ENCODE results near the gene POF1B. TPM values are rescaled to one million over a fixed set of nuclear protein-coding genes. Genes with fewer than 3 reads are reported as not detected.
A peak's percentile ranks its signal among the peaks of the same experiment; 100 is the strongest.
"Not testable (repeated sequence)": the region's sequence is repeated elsewhere in the genome, so short reads cannot be mapped to it uniquely, and the experiment has no call there.

Gene POF1B
- total RNA-seq, result 0.18 TPM

DNA sequence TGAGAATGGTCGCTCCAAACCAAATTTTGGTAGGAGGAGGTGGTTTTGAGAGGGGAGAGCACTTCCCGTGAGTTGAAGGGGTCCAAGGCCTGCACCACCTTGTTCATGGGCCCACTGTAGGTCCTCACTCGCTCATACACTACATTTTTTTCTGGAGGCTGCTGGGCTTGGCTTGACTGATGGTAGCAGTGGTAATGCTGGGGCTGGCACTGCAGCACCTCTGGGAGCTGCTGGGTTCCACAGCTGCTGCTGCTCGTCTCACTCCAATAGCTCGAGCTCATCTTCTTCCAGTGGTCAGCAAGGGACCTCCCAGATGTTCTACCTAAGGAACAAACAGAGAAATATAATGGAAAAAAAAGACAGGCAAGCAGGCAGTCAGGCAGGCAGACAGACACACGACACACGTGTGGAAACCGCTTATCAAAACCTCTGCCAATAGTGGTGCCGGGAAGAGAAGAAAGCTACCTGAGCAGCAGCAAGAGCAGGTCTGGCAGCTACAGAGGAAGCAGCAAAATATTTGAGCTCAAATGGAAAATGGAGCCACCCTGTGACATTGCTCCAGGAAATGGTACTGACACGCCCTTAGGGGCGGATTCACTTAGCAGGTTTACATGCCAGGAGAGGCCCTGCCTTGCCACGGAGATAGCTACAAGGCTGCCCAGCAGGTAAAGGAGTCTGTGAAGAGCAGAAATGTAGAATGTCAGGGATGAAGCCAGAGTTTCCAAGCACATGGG lies at the start of gene POF1B:
TSS of gene POF1B (minus strand) at position 492 of the 734 bp plus-strand sequence. CDS start at position 281, 211 bp downstream.
- intact Hi-C loops (cut with DNase I), result no loop called here
- no peak for DNase-seq (ENCODE audit: low spot score)
- no peak for ATAC-seq

- ATAC-seq (no peak), DNase-seq (ENCODE audit: low spot score) (no peak)
- intact Hi-C loops (cut with DNase I), result no loop called here
Observed at GRCh38 chrX:85429066-85429465, 49.6 kb upstream of the POF1B start.

GRCh38 chrX:85419293-85419692 lies 39.8 kb upstream of the POF1B start:
- DNase-seq (ENCODE audit: low spot score), result no peak
- no peak for ATAC-seq
- intact Hi-C loops (cut with DNase I), result no loop called here

DNA sequence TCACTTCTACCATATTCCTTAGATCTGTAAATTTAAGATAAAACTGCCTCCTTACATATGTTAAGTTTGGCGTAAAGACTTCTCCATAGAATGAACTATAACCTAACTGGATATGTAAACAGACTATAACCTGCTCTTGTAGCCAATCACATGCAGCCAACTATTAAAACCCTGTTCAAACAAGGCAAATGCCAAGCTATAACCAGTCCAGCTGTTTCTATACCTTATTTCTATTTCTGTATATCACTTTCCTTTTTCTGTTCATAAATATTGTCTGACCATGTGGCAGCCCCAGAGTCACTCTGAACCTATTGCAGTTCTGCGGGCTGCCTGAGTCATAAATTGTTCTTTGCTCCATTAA lies 12.4 kb upstream of the POF1B start:
- no peak for DNase-seq (ENCODE audit: low spot score)
- no peak for ATAC-seq
- intact Hi-C loops (cut with DNase I), result no loop called here

GRCh38 chrX:85391185-85391877 lies 11.9 kb upstream of the POF1B start:
- ATAC-seq (no peak), DNase-seq (ENCODE audit: low spot score) (no peak)
- intact Hi-C loops (cut with DNase I), result no loop called here

GRCh38 chrX:85381602-85382001 lies 2.1 kb upstream of the POF1B start:
- DNase-seq (ENCODE audit: low spot score) (no peak), ATAC-seq (no peak)
- intact Hi-C loops (cut with DNase I), result no loop called here

DNA sequence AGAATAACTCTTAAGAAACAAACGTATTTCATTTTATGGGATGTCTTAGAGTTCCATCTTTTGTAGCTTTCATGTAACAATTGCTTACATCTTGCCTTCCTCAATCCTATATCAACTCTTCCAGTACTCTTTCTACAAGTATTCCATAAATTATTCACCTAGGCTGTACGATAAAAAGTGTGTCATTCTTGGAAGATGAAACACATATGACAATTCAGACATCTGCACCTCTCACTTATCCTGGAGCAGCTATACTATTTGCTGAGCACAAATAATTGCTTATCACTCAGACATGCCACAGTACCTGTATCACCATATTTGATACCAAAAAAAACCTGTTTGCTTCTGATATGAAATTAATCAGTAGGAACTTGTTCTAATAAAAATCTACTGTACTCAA lies 1.0 kb downstream of the POF1B start:
- no peak for DNase-seq (ENCODE audit: low spot score)
- intact Hi-C loops (cut with DNase I), result no loop called here

DNA sequence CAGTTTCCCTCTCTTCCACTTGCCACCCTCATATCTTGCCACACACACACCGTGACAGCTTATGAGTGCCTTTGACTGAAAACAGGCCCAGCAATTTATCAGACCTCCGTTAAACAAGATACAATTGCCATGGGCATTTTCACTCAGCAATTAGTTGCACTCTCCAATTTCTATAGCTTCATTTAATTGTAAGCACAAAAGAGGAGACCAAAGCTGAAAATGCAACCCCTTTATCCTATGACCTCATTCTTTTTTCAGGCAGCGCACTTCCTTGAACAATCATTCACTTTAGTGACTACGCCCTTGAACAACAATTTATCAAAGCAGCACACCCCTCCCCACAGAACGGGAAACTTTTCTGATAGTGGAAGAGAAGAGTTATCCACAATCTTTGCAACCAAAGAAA lies 4.1 kb downstream of the POF1B start:
- ATAC-seq (no peak), DNase-seq (ENCODE audit: low spot score) (no peak)
- intact Hi-C loops (cut with DNase I), result no loop called here

More for the DNA sequence above, 1.0 kb downstream of the POF1B start:
- ATAC-seq, result no peak

DNA sequence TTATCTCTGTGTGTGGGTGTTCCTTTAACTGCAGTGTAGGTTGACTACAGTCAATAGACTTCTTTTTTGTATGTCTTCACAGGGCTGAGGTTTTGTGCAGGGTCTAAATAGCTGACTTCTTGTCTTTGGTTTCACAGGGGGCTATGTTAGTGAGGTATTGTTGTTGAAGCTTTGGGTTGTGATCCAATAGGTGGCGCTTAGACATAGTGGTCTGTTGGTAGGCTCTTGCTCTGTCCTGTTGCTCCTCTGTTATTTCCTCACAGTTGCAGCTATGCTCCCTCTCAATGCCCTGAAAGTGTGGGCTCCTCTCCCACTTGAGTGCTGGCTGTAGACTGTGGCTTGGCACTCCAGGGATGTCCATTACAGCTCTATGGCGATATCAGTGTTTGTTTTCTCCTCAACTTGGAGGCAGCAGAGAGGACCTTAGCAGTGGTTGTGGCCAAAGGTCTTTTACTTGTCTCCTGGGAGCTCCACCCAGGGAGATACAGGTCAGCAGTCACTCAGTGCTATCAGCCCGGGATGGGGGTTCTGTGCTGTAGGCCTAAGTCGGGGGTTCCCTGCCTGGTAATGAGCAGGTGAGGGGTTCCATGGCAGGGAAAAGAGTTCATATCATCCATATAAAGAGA lies 14.0 kb downstream of the POF1B start:
- no peak for ATAC-seq
- intact Hi-C loops (cut with DNase I), result no loop called here
- DNase-seq (ENCODE audit: low spot score), result no peak

- ATAC-seq, result no peak
Observed at GRCh38 chrX:85359051-85359450, 20.4 kb downstream of the POF1B start.

GRCh38 chrX:85345523-85345922 lies 33.9 kb downstream of the POF1B start:
- DNase-seq (ENCODE audit: low spot score) (no peak), ATAC-seq (no peak)
- intact Hi-C loops (cut with DNase I), result no loop called here

More at GRCh38 chrX:85359051-85359450, 20.4 kb downstream of the POF1B start:
- no peak for DNase-seq (ENCODE audit: low spot score)
- intact Hi-C loops (cut with DNase I), result no loop called here

GRCh38 chrX:85327060-85327333 lies 52.5 kb downstream of the POF1B start:
- intact Hi-C loops (cut with DNase I), result no loop called here
- no peak for ATAC-seq
- no peak for DNase-seq (ENCODE audit: low spot score)

DNA sequence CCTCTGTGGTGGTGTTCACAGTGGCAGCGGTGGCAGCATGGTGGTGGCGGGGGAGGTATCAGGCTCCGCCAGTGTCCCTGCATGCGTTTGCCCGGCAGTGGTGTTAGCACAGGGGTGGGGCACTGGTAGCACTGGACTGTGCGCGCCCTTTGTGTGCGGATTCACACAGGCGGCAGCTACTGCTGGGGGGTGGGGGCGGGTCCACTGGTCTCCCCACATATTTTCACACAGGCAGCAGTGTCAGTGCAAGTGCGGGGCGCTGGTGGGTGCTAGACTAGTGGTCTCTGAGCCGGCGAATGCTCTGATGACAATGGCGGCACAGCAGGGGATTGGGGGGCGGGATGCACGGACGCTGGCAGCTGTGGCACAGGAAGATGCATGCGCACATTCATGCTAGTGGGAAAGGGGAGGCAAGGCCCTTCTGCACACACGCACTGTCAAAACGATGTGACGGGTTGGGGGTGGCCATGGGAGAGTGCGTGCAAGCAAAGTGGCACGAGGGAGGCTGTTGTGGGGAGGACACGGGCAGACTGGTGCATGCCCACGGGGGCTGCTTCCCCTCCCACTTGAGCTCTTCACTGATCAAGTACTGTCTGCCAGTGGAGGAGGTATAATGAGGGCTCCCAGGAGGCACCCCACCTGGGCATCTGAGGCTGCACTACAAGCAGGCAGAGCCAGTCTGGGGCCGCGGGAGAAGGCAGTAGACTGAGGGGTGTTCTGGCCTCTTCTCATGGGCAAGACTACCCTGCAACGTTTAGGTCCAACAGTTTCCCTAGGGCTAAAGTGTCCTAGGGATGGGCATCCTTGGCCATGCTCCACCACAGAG lies 53.0 kb downstream of the POF1B start:
- ATAC-seq (no peak), DNase-seq (ENCODE audit: low spot score) (peak; percentile 27)
- intact Hi-C loops (cut with DNase I), result no loop called here

DNA sequence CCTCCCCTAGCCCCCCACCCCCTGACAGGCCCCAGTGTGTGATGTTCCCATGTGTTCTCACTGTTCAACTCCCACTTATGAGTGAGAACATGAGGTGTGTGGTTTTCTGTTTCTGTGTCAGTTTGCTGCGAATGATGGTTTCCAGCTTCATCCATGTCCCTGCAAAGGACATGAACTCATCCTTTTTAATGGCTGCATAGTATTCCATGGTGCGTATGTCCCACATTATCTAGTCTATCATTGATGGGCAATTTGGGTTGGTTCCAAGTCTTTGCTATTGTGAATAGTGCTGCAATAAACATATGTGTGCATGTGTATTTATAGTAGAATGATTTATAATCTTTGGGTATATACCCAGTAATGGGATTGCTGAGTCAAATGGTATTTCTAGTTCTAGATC lies 68.1 kb downstream of the POF1B start:
- DNase-seq (ENCODE audit: low spot score); intact Hi-C loops (cut with DNase I); ATAC-seq: not testable (repeated sequence)

DNA sequence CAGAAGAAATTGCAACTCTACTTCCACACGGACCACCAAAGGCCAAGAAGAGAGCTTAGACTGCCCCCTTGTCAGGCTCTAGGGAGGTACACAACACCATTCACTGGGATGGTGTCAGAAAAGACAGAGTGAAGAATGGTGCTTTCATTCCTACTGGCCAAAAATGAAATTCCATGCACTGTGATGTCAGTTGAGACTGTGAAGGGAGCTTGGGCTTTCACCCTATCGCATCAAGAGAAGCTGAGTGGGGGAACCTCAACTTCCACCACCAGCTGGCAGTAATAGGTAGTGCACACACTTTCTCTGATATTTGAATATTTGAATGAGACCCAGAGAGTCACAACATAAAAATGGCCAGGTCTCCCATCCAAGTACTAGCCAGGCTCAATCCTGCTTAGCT lies 69.7 kb downstream of the POF1B start:
- intact Hi-C loops (cut with DNase I), result no loop called here
- DNase-seq (ENCODE audit: low spot score), result no peak
- ATAC-seq, result no peak

DNA sequence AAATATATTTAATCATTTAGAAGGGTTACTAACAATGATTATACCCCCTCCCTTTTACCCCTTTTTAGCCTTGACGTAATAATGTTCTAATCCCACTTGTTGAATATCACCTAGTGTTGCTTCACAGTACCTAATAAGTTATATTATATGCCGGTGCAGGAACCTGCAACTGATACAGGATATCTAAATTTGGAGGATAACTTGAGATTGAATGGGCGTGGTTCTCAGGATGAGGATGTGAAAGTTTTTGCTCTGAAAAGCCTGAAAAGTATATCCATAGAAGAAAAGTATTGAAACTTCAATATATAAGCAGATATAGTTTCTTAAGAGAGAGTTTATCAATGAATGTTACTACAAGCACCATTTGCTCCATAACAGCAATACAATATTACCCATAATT lies 75.9 kb downstream of the POF1B start:
- no peak for DNase-seq (ENCODE audit: low spot score)
- no peak for ATAC-seq
- intact Hi-C loops (cut with DNase I), result no loop called here

DNA sequence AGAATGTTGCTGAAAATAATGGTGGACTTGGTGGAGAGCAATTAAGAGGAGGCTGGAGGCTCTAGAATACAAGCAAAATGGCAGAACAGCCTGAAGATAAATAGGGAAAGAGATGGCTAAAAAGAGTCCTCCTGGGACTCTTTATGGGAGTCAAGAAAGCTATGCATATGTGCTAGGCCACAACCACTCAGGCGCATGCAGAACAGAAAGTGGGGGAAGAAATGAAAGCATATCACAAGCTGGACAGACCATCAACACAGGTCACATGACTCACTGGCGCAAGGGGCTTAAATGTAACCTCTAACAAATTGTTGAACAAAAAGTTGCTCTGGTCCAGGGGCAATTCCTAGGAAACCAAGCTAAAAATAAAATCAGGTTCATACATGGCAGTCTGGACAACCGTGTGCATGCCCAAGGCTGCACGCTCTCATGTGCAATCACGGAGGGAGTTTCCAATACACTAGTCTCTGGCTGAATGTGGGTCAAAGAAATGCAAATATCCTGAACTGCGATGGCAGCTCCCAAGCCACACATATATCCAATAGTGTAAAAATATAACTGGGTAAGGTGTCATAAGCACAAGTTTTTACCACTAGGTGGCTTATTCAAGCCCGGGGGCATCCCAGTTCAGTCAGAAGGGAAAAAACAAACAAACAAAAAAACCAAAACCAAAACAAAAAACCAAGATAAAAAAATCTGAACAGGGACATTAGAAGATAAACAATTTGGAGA lies 90.3 kb downstream of the POF1B start:
- no peak for DNase-seq (ENCODE audit: low spot score)
- no peak for ATAC-seq
- intact Hi-C loops (cut with DNase I), result no loop called here

DNA sequence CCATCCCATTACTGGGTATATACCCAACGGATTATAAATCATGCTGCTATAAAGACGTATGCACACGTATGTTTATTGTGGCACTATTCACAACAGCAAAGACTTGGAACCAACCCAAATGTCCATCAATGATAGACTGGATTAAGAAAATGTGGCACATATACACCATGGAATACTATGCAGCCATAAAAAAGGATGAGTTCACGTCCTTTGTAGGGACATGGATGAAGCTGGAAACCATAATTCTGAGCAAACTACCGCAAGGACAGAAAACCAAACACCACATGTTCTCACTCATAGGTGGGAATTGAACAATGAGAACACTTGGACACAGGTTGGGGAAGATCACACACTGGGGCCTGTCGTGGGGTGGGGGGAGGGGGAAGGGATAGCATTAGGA lies 94.2 kb downstream of the POF1B start:
- intact Hi-C loops (cut with DNase I); ATAC-seq; DNase-seq (ENCODE audit: low spot score): not testable (repeated sequence)

All from sciatic nerve (tissue), 2 donors.